HEK293 (cell line): Measurements from ENCODE around the gene CDX1.

Experiments used
- KLF16 ChIP-seq: fragments of 450-650 bp; formaldehyde crosslinking; IDR thresholded peaks from 2 replicates; pipeline ENCODE4 v1.5.1; 2017; ENCODE audit warnings: missing biosample characterization, missing genetic modification characterization
- KLF7 ChIP-seq: fragments of 450-650 bp; formaldehyde crosslinking; IDR thresholded peaks from 2 replicates; pipeline ENCODE4 v1.5.1; 2016; ENCODE audit warnings: missing biosample characterization, missing genetic modification characterization, borderline replicate concordance
- MYNN ChIP-seq: fragments of 450-650 bp; formaldehyde crosslinking; IDR thresholded peaks from 2 replicates; pipeline ENCODE4 v1.5.1; 2016; ENCODE audit warnings: missing biosample characterization, missing genetic modification characterization, borderline replicate concordance
- MZF1 ChIP-seq: fragments of 450-650 bp; formaldehyde crosslinking; IDR thresholded peaks from 2 replicates; pipeline ENCODE4 v1.5.1; 2017; ENCODE audit warnings: missing biosample characterization, missing genetic modification characterization, borderline replicate concordance
- ZNF114 ChIP-seq: fragments of 450-650 bp; formaldehyde crosslinking; IDR thresholded peaks from 2 replicates; pipeline ENCODE4 v1.5.0; 2017; ENCODE audit warnings: missing biosample characterization, missing genetic modification characterization
- ZNF146 ChIP-seq: fragments of 450-650 bp; formaldehyde crosslinking; IDR thresholded peaks from 2 replicates; pipeline ENCODE4 v1.5.1; 2016; ENCODE audit warnings: missing biosample characterization, missing genetic modification characterization
- ZNF23 ChIP-seq: fragments of 450-650 bp; formaldehyde crosslinking; IDR thresholded peaks from 2 replicates; pipeline ENCODE4 v1.5.1; 2016; ENCODE audit warnings: missing biosample characterization, missing genetic modification characterization, borderline replicate concordance
- ZNF426 ChIP-seq: fragments of 450-650 bp; formaldehyde crosslinking; IDR thresholded peaks from 2 replicates; pipeline ENCODE4 v1.5.1; 2017; ENCODE audit warnings: missing biosample characterization, missing genetic modification characterization, mild to moderate bottlenecking, inconsistent platforms, moderate library complexity
- ZNF510 ChIP-seq: fragments of 450-650 bp; formaldehyde crosslinking; IDR thresholded peaks from 2 replicates; pipeline ENCODE4 v1.5.1; 2018; ENCODE audit warnings: mild to moderate bottlenecking, missing genetic modification characterization, missing biosample characterization; ENCODE audit not compliant: insufficient replicate concordance
- ZNF624 ChIP-seq: fragments of 450-650 bp; formaldehyde crosslinking; IDR thresholded peaks from 2 replicates; pipeline ENCODE4 v1.5.1; 2017; ENCODE audit warnings: missing biosample characterization, missing genetic modification characterization
- ZNF791 ChIP-seq: fragments of 450-650 bp; formaldehyde crosslinking; IDR thresholded peaks from 2 replicates; pipeline ENCODE4 v1.5.1; 2016; ENCODE audit warnings: missing biosample characterization, missing genetic modification characterization
- ZNF837 ChIP-seq: fragments of 450-650 bp; formaldehyde crosslinking; IDR thresholded peaks from 2 replicates; pipeline ENCODE4 v1.5.1; 2016; ENCODE audit warnings: missing biosample characterization, missing genetic modification characterization
- TF ChIP-seq, protein P1 (sequence below): fragments of 450-650 bp; formaldehyde crosslinking; IDR thresholded peaks from 2 replicates; pipeline ENCODE4 v1.5.1; 2016; ENCODE audit warnings: missing biosample characterization, missing genetic modification characterization

DNA sequence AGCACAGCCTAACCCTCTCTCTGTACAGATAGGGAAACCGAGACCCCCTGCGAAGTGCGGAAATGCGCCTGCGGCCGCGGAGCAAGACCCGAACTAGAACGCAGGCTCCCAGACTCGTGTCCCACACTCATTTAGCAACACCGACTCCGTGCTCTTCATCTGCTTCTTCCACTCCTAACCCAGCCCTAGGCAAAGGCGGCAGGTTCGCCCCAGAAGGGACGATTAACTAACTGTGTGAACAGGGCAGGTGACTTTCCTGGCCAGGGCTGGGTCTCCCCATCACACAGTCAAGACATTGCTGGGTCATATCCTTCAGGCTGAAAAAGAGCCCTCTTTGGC is 903 bp downstream of the CDX1 start:
- TF ChIP-seq, protein P1, sequence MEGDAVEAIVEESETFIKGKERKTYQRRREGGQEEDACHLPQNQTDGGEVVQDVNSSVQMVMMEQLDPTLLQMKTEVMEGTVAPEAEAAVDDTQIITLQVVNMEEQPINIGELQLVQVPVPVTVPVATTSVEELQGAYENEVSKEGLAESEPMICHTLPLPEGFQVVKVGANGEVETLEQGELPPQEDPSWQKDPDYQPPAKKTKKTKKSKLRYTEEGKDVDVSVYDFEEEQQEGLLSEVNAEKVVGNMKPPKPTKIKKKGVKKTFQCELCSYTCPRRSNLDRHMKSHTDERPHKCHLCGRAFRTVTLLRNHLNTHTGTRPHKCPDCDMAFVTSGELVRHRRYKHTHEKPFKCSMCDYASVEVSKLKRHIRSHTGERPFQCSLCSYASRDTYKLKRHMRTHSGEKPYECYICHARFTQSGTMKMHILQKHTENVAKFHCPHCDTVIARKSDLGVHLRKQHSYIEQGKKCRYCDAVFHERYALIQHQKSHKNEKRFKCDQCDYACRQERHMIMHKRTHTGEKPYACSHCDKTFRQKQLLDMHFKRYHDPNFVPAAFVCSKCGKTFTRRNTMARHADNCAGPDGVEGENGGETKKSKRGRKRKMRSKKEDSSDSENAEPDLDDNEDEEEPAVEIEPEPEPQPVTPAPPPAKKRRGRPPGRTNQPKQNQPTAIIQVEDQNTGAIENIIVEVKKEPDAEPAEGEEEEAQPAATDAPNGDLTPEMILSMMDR (tag by site-specific recombination): no peak
- TF ChIP-seq ZNF837 (tag by site-specific recombination) (no peak), MZF1 (tag by site-specific recombination) (no peak), ZNF510 (no peak), ZNF23 (tag by site-specific recombination) (no peak), MYNN (tag by site-specific recombination) (no peak), ZNF426 (no peak), ZNF114 (tag by site-specific recombination) (no peak), KLF16 (no peak), ZNF624 (no peak), ZNF146 (tag by site-specific recombination) (no peak), ZNF791 (tag by site-specific recombination) (no peak), KLF7 (no peak)
